IPS-18c (cell line): ENCODE results near the gene ATP6V0D1.
"Not testable (repeated sequence)": the region's sequence is repeated elsewhere in the genome, so short reads cannot be mapped to it uniquely, and the experiment has no call there.

Experiments
- H3K4me3 ChIP-seq: 2 replicates; pipeline ENCODE4 v1.7.0; 2013; ENCODE audit warnings: low read depth, mild to moderate bottlenecking, low read length, moderate library complexity; ENCODE audit not compliant: insufficient read depth
- H3K9me3 ChIP-seq: one replicate; pipeline ENCODE4 v1.6.1; 2013; ENCODE audit warnings: mild to moderate bottlenecking, low read length, moderate library complexity; ENCODE audit not compliant: control insufficient read depth, insufficient read depth

Gene ATP6V0D1

DNA sequence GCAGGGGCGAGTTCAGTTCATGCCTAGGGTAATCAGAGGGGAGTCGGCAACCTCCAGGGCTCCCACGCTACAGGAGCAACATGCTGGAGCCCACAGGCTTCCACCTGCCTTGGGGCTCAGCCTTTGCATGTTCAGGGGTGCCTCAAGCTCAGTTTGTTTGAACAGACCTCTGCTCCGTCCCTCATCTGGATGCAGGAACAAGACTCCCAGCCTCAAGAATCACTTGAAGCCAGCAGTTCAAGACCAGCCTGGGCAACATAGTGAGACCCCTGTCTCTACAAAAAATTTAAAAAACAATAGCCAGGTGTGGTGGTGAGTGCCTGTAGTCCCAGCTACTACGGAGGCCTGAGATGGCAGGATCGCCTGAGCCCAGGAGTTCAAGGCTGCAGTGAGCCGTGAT, 54.9 kb downstream of the ATP6V0D1 start:
- no peak overlapping the region for H3K4me3 ChIP-seq
- H3K9me3 ChIP-seq: no peaks in the 10 kb centered on the region

GRCh38 chr16:67425580-67425979, 55.4 kb downstream of the ATP6V0D1 start:
- Histone ChIP-seq H3K4me3 (no peak overlapping the region), H3K9me3 (no peaks in the 10 kb centered on the region)

- H3K4me3 ChIP-seq: 0 out of 2 replicates have a peak overlapping the region, but pooled peaks have one; percentile 2
- no peaks in the 10 kb centered on the region for H3K9me3 ChIP-seq
Observed at GRCh38 chr16:67425061-67425460, 55.9 kb downstream of the ATP6V0D1 start.

DNA sequence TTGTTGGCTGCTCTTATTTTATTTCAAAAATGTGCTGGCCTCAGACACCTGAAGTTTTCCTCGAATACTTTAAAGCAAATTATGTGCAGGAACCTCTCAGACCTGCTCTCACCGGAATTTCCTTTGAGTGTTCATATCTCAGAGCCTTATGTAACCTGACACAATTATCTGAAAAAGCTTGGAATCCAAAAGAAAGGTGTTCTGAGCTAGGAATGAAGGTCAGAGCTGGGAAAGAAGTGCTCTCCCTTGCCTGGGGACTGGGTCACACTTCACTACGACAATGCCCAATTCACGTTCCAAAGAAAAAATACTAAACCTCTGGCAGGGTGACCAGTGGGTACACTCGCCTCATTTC, 56.7 kb downstream of the ATP6V0D1 start:
- 0 out of 2 replicates have a peak overlapping the region, but pooled peaks have one; percentile 20 for H3K4me3 ChIP-seq
- no peaks in the 10 kb centered on the region for H3K9me3 ChIP-seq

DNA sequence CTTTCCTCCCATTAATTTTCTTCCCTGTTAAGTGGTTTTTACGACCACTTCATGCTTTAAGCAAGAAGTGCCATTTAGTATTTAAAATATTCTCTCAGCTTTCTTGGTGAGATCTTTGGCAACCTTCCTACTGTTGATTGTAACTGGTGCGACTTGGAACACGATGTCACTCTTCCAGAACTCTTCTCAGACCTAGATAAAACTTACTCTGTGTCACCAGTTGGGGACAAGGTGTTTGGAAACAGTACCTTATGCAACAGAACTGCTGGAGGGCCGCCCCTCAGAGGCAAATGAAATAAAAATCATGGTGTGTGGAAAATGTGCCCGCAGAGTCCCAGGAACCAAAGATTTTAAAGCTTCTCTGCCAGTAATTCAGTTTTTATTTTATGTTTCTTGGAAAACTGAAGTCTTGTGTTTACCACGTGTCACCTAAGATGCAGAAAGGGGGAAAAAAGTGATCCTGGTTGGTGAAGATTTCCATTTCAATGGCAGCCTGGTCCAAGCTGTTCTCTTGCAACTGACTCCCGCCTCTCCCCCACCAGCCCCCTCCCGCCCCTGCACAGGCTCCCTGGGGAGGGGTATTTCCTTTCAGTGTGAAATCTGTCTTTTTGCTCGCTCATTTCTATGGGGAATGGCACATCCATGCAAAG, 57.2 kb downstream of the ATP6V0D1 start:
- Histone ChIP-seq H3K4me3 (peak overlapping the region; percentile 20; the same call in 1 of the 2 replicates), H3K9me3 (no peaks in the 10 kb centered on the region)

GRCh38 chr16:67423015-67423414, 57.9 kb downstream of the ATP6V0D1 start:
- H3K4me3 ChIP-seq: no peak overlapping the region
- no peaks in the 10 kb centered on the region for H3K9me3 ChIP-seq

- Histone ChIP-seq H3K4me3 (no peak overlapping the region), H3K9me3 (no peaks in the 10 kb centered on the region)
Observed at GRCh38 chr16:67421030-67421429, 59.9 kb downstream of the ATP6V0D1 start.

DNA sequence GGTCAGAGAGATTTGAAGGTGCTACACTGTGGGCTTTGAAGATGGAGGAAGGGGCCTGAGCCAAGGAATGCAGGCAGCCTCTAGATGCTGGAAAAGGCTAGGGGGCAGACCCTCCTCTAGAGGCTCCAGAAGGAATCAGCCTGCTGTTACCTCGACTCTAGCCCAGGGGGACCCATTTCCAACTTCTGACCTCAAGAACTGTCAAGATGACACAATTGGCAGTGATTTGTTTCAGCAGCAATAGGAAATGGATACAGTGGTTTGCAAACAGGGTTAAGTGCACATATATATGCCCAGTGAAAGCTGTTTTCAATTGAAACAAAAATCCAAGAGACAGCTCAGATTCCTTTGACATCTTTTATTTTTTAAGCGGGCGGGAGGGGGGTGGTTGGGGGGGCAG, 61.0 kb downstream of the ATP6V0D1 start:
- H3K9me3 ChIP-seq: no peaks in the 10 kb centered on the region
- H3K4me3 ChIP-seq: no peak overlapping the region

DNA sequence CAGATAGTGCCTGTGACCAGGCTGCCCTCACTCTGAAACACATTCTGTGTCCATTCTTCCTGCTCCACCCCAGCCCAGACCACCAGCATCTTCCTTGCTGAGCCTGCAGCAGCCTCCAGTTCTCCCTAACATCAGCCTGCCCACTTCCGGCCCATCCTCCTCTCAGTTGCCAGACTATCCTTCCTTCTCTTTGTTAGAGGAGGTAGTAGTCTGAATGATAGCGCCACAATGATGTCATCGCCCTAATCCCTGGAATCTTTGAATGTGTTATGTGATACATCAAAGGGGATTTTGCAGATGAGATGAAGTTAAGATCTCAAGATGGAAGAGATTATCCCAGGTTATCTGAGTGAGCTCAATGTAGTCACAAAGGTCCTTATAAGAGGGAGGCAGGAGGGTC, 61.5 kb downstream of the ATP6V0D1 start:
- no peaks in the 10 kb centered on the region for H3K9me3 ChIP-seq
- H3K4me3 ChIP-seq: no peak overlapping the region

DNA sequence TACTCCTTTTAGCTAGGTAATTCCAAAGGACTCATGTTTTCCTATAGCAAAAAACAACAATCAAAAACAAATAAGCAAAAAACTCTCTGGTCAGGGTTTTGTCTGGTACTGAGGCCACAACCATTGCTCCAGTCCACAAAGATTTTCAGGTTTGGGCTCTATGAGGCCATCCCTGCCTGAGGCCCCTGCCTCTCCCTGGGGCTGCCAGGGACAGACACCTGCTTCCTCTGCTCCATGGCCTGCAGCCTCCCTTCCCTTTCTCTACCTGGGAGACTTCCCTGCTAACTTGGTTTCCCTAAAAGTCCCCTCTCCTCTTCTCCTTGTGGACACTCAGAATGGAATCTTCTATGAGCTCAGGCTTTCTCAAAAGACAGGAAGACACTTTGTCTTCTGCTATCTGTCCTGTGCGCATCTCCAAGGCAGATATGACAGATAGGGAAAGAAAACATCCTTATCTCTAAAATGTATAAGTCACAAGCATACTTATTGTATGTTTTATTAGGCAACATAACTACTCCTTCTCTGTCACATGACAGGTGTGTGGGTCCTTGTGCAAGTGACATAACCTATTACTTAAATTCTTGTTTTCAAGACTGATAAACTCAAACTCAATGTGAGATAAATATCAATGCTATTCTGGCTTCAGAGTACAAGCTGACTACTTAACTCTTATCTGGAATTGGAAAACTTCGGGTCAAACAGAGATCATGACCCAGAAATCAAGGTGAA, 63.5 kb downstream of the ATP6V0D1 start:
- Histone ChIP-seq H3K4me3 (no peak overlapping the region), H3K9me3 (no peaks in the 10 kb centered on the region)

DNA sequence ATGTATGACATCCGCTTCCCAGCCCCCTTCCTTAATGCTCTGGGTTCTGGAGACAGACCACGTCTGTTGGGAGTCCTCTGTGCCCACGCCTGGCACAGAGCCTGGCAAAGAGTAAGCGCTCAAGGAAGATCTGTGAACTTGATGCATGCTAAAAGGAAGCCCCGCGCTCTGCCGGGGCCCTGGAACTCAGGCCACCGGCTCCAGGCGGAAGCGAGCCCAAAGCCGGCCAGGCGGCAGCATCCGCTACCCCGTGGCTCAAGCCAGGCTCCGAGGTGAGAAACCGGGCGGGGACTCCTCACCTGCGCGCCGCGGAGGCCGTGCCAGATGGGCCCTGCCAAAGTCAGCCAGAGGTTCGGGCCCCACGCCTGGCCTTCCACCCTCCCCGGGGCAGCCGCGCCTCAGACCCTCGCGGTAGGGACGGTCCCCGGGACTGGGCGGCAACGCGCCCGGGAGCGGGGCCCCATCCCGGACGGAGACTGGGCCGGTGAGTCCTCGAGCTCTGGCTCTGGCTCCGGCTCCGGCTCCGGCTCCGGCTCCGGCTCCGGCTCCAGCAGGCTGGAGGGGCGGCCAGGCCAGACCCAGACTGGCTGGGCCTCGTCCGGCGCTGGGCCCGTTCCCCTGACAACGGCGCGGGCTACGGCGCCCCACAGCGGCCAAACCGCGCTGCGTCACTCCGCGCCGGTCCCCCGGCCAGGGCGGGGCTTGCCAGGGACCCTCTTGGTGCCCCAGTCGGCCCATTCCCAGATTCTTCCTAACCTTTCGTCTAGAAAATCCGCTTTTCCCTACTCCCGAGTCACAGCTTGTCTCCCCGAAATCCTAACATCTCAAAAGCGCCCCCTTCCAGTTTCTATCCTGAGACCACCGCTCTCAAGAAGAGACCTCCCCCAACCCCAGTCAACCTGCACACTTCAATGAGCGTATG, 64.8 kb downstream of the ATP6V0D1 start, which contains the start of gene ZDHHC1:
Gene ZDHHC1, minus strand, starts transcription at position 606 of the 922 bp plus-strand sequence. CDS start 8,702 bp downstream, outside the sequence.
- Histone ChIP-seq H3K4me3 (peak within 1 kb of the TSS; percentile 78), H3K9me3 (no peaks in the 10 kb centered on the region)

DNA sequence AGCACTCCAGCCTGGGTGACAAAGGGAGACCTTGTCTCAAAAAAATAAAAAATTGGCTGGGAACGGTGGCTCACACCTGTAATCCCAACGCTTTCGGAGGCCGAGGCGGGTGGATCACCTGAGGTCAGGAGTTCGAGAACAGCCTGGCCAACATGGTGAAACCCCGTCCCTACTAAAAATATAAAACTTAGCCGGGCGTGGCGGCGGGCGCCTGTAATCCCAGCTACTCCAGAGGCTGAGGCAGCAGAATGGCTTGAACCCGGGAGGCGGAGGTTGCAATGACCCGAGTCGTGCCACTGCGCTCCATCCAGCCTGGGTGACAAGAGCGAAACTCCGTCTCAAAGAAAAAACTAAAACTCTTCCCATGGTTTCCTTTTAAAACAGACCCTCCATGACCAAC, 65.5 kb downstream of the ATP6V0D1 start:
- H3K9me3 ChIP-seq: not testable (repeated sequence)
- peak overlapping the region; percentile 78; the same call in 1 of the 2 replicates for H3K4me3 ChIP-seq

- Histone ChIP-seq H3K9me3 (no peaks in the 10 kb centered on the region), H3K4me3 (no peak overlapping the region)
Observed at GRCh38 chr16:67413978-67414911, 66.7 kb downstream of the ATP6V0D1 start.

DNA sequence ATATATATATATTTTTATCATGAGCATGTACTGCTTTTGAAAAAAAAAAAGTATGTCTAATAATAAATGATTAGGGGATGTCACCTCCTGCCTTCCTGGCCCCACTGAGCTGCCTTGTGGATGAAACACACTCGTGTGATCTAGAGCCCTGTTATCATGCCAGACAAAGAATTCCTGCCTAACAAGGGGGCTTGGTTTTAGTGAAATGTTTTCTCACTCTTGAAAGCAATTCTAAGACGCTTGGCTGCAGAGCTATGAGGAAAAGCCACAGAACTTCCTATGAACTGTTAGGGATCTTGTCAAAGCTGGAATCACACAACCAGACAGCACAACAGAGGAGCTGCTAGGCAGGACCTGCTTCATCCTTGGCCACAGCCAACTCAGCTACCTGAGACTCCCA, 68.7 kb downstream of the ATP6V0D1 start:
- Histone ChIP-seq H3K9me3 (no peaks in the 10 kb centered on the region), H3K4me3 (no peak overlapping the region)

GRCh38 chr16:67411339-67411738, 69.6 kb downstream of the ATP6V0D1 start:
- no peak overlapping the region for H3K4me3 ChIP-seq
- no peaks in the 10 kb centered on the region for H3K9me3 ChIP-seq

DNA sequence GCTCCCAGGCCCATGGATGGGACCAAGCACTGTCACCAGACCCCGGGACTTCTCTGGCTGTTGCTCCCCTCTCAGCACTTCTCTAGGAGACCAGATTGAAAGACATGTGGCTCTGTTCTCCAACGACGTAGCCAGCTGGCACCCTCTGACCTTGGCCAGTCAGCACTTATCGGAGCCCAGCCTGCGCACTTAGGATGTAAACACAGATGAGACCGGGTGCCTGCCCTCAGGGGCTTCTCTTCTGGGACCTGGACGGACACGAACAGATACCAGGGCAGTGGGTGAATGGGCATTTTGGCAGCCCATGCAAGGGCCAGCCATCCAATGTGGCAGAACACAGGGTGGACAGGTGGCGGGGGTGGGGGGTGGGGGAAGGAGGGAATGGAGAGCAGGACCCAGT, 71.3 kb downstream of the ATP6V0D1 start:
- Histone ChIP-seq H3K9me3 (no peaks in the 10 kb centered on the region), H3K4me3 (no peak overlapping the region)
